HEK293 (cell line): Measurements from ENCODE around the gene MYLK4.

Experiments used
- CTCF ChIA-PET: fragments of 350-600 bp; formaldehyde crosslinking; extraction: SDS; loops from one replicate; lab custom pipeline; 2021; ENCODE audit warnings: antibody characterized with exemption; lab: Yijun Ruan, JAX
- POLR2A ChIA-PET: fragments of 300-600 bp; formaldehyde crosslinking; extraction: SDS; loops from one replicate; lab custom pipeline; 2020; ENCODE audit warnings: antibody characterized with exemption, inconsistent platforms; lab: Yijun Ruan, JAX
- H3K27ac ChIP-seq: fragments of 200-500 bp; sonication (Bioruptor generic); 2 replicates; pipeline ENCODE4 v1.5.1; 2014; ENCODE audit warnings: low read depth, low read length, control low read depth, inconsistent platforms; ENCODE audit errors: extremely low read depth
- H3K36me3 ChIP-seq, 2 experiments: fragments of 200-500 bp in 1 of 2; sonication (Bioruptor generic) in 1 of 2; 1 replicate in 1 of 2; 2 replicates in 1 of 2; pipeline ENCODE4 v1.5.1; 2014 to 2017; ENCODE audit warnings: inconsistent platforms in 2 of 2, low read length in 2 of 2; ENCODE audit not compliant: control insufficient read depth in 2 of 2, insufficient read depth in 1 of 2
- H3K4me1 ChIP-seq: fragments of 200-500 bp; sonication (Bioruptor generic); 2 replicates; pipeline ENCODE4 v1.5.1; 2014; ENCODE audit warnings: mild to moderate bottlenecking, low read length, inconsistent platforms; ENCODE audit not compliant: control insufficient read depth, insufficient read depth
- H3K4me3 ChIP-seq: 2 replicates; pipeline ENCODE4 v1.5.1; 2011; ENCODE audit warnings: low read depth, mild to moderate bottlenecking, control low read depth, low read length, moderate library complexity
- H3K9me3 ChIP-seq: fragments of 200-500 bp; sonication (Bioruptor generic); 2 replicates; pipeline ENCODE4 v1.5.1; 2014; ENCODE audit warnings: low read depth, low read length, inconsistent platforms; ENCODE audit not compliant: control insufficient read depth, insufficient read depth
- HOXC10 ChIP-seq: sonication (generic); formaldehyde crosslinking; IDR thresholded peaks from 2 replicates; pipeline ENCODE4 v1.8.1; 2023; ENCODE audit warnings: mild to moderate bottlenecking, missing genetic modification reagents
- KLF10 ChIP-seq: fragments of 450-650 bp; IDR thresholded peaks from 2 replicates; pipeline ENCODE4 v1.5.1; 2018; ENCODE audit warnings: missing biosample characterization, mild to moderate bottlenecking, missing genetic modification characterization
- ZBTB17 ChIP-seq: fragments of 450-650 bp; formaldehyde crosslinking; IDR thresholded peaks from 2 replicates; pipeline ENCODE4 v1.5.1; 2016; ENCODE audit warnings: missing biosample characterization, missing genetic modification characterization
- ZFHX2 ChIP-seq: fragments of 450-650 bp; formaldehyde crosslinking; conservative IDR thresholded peaks from 2 replicates; pipeline ENCODE4 v1.5.1; 2016; ENCODE audit warnings: missing biosample characterization, missing genetic modification characterization
- ZNF112 ChIP-seq: fragments of 450-650 bp; formaldehyde crosslinking; IDR thresholded peaks from 2 replicates; pipeline ENCODE4 v1.5.0; 2017; ENCODE audit warnings: missing biosample characterization, missing genetic modification characterization
- ZNF133 ChIP-seq: fragments of 450-650 bp; formaldehyde crosslinking; IDR thresholded peaks from 2 replicates; pipeline ENCODE4 v1.5.1; 2016; ENCODE audit warnings: missing biosample characterization, missing genetic modification characterization
- ZNF157 ChIP-seq: fragments of 450-650 bp; formaldehyde crosslinking; IDR thresholded peaks from 2 replicates; pipeline ENCODE4 v1.5.1; 2016; ENCODE audit warnings: missing biosample characterization, missing genetic modification characterization
- ZNF19 ChIP-seq: fragments of 450-650 bp; formaldehyde crosslinking; IDR thresholded peaks from 2 replicates; pipeline ENCODE4; 2016; ENCODE audit warnings: missing biosample characterization, missing genetic modification characterization, low read depth
- ZNF211 ChIP-seq: fragments of 450-650 bp; formaldehyde crosslinking; IDR thresholded peaks from 2 replicates; pipeline ENCODE4 v1.5.1; 2016; ENCODE audit warnings: low read depth, missing biosample characterization, missing genetic modification characterization
- ZNF239 ChIP-seq: fragments of 450-650 bp; formaldehyde crosslinking; IDR thresholded peaks from 2 replicates; pipeline ENCODE4 v1.5.1; 2016; ENCODE audit warnings: missing biosample characterization, missing genetic modification characterization
- ZNF24 ChIP-seq: fragments of 450-650 bp; formaldehyde crosslinking; IDR thresholded peaks from 2 replicates; pipeline ENCODE4 v1.5.1; 2016; ENCODE audit warnings: missing biosample characterization, missing genetic modification characterization
- ZNF311 ChIP-seq: fragments of 450-650 bp; formaldehyde crosslinking; IDR thresholded peaks from 2 replicates; pipeline ENCODE4 v1.5.1; 2017; ENCODE audit warnings: missing biosample characterization, missing genetic modification characterization, borderline replicate concordance
- ZNF366 ChIP-seq: fragments of 450-650 bp; formaldehyde crosslinking; conservative IDR thresholded peaks from 2 replicates; pipeline ENCODE4 v1.5.1; 2016; ENCODE audit warnings: missing biosample characterization, missing genetic modification characterization
- ZNF394 ChIP-seq: fragments of 450-650 bp; formaldehyde crosslinking; IDR thresholded peaks from 2 replicates; pipeline ENCODE4 v1.5.1; 2016; ENCODE audit warnings: missing biosample characterization, missing genetic modification characterization, mild to moderate bottlenecking, moderate library complexity, borderline replicate concordance
- ZNF433 ChIP-seq: fragments of 450-650 bp; formaldehyde crosslinking; IDR thresholded peaks from 2 replicates; pipeline ENCODE4 v1.5.1; 2016; ENCODE audit warnings: missing biosample characterization, missing genetic modification characterization, low read depth
- ZNF548 ChIP-seq: fragments of 450-650 bp; formaldehyde crosslinking; IDR thresholded peaks from 2 replicates; pipeline ENCODE4 v1.5.1; 2016; ENCODE audit warnings: missing biosample characterization, missing genetic modification characterization
- ZNF610 ChIP-seq: fragments of 450-650 bp; formaldehyde crosslinking; IDR thresholded peaks from 2 replicates; pipeline ENCODE4 v1.5.1; 2016; ENCODE audit warnings: missing biosample characterization, missing genetic modification characterization, borderline replicate concordance
- ZNF621 ChIP-seq: fragments of 450-650 bp; formaldehyde crosslinking; IDR thresholded peaks from 2 replicates; pipeline ENCODE4 v1.5.1; 2017; ENCODE audit warnings: missing biosample characterization, missing genetic modification characterization
- ZNF626 ChIP-seq: fragments of 450-650 bp; sonication (Bioruptor Pico); formaldehyde crosslinking; IDR thresholded peaks from 2 replicates; pipeline ENCODE4 v1.5.1; 2018; ENCODE audit warnings: missing biosample characterization, missing genetic modification characterization, inconsistent platforms
- ZNF658 ChIP-seq: fragments of 450-650 bp; formaldehyde crosslinking; IDR thresholded peaks from 2 replicates; pipeline ENCODE4; 2016; ENCODE audit warnings: missing biosample characterization, missing genetic modification characterization
- ZNF664 ChIP-seq: fragments of 450-650 bp; formaldehyde crosslinking; IDR thresholded peaks from 2 replicates; pipeline ENCODE4 v1.5.1; 2016; ENCODE audit warnings: missing biosample characterization, missing genetic modification characterization
- TF ChIP-seq, protein P1 (sequence below): fragments of 450-650 bp; formaldehyde crosslinking; IDR thresholded peaks from 2 replicates; pipeline ENCODE4 v1.5.1; 2016; ENCODE audit warnings: missing biosample characterization, missing genetic modification characterization
- TF ChIP-seq, protein P2 (sequence below): fragments of 450-650 bp; formaldehyde crosslinking; IDR thresholded peaks from 2 replicates; pipeline ENCODE4 v1.5.1; 2017; ENCODE audit warnings: missing biosample characterization, missing genetic modification characterization
- TF ChIP-seq, protein P3 (sequence below): fragments of 450-650 bp; formaldehyde crosslinking; IDR thresholded peaks from 2 replicates; pipeline ENCODE4 v1.5.1; 2016; ENCODE audit warnings: missing biosample characterization, missing genetic modification characterization
- TF ChIP-seq, protein P4 (sequence below): fragments of 450-650 bp; formaldehyde crosslinking; IDR thresholded peaks from 2 replicates; pipeline ENCODE4 v1.5.1; 2016; ENCODE audit warnings: missing biosample characterization, missing genetic modification characterization, low read depth

MYLK4 gene

DNA sequence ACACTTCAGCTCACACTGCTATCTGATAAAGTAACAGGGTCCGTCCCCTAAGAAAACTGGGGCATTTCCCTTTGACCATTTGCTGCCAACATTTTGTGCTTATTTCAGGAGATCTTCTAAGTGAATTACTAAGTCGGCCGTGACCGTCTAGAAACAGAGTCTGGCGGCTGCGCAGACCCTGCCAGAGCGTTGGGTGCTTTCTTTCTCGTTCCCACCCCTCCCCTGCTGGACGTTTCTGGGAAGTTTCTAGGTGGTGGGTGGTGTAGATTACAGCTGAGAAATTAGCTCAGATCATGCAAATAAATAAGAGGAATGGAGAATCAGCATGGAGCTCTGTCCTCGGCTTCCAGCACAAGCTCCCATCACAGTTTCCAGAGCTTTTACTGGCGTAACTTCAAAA is 128.1 kb downstream of the MYLK4 start:
- TF ChIP-seq ZNF621 (tag by site-specific recombination) = no peak
- no peak for TF ChIP-seq ZNF311 (tag by site-specific recombination)
- no peak for TF ChIP-seq ZNF157 (tag by site-specific recombination)
- TF ChIP-seq, protein P1, sequence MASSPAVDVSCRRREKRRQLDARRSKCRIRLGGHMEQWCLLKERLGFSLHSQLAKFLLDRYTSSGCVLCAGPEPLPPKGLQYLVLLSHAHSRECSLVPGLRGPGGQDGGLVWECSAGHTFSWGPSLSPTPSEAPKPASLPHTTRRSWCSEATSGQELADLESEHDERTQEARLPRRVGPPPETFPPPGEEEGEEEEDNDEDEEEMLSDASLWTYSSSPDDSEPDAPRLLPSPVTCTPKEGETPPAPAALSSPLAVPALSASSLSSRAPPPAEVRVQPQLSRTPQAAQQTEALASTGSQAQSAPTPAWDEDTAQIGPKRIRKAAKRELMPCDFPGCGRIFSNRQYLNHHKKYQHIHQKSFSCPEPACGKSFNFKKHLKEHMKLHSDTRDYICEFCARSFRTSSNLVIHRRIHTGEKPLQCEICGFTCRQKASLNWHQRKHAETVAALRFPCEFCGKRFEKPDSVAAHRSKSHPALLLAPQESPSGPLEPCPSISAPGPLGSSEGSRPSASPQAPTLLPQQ (tag by site-specific recombination) = no peak
- no peak for TF ChIP-seq ZNF658 (tag by site-specific recombination)
- no peak for TF ChIP-seq ZBTB17 (tag by site-specific recombination)
- no peak for TF ChIP-seq ZNF610 (tag by site-specific recombination)
- no peak for TF ChIP-seq HOXC10 (CRISPR knock-in tag)
- TF ChIP-seq, protein P2, sequence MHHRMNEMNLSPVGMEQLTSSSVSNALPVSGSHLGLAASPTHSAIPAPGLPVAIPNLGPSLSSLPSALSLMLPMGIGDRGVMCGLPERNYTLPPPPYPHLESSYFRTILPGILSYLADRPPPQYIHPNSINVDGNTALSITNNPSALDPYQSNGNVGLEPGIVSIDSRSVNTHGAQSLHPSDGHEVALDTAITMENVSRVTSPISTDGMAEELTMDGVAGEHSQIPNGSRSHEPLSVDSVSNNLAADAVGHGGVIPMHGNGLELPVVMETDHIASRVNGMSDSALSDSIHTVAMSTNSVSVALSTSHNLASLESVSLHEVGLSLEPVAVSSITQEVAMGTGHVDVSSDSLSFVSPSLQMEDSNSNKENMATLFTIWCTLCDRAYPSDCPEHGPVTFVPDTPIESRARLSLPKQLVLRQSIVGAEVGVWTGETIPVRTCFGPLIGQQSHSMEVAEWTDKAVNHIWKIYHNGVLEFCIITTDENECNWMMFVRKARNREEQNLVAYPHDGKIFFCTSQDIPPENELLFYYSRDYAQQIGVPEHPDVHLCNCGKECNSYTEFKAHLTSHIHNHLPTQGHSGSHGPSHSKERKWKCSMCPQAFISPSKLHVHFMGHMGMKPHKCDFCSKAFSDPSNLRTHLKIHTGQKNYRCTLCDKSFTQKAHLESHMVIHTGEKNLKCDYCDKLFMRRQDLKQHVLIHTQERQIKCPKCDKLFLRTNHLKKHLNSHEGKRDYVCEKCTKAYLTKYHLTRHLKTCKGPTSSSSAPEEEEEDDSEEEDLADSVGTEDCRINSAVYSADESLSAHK = no peak
- TF ChIP-seq, protein P3, sequence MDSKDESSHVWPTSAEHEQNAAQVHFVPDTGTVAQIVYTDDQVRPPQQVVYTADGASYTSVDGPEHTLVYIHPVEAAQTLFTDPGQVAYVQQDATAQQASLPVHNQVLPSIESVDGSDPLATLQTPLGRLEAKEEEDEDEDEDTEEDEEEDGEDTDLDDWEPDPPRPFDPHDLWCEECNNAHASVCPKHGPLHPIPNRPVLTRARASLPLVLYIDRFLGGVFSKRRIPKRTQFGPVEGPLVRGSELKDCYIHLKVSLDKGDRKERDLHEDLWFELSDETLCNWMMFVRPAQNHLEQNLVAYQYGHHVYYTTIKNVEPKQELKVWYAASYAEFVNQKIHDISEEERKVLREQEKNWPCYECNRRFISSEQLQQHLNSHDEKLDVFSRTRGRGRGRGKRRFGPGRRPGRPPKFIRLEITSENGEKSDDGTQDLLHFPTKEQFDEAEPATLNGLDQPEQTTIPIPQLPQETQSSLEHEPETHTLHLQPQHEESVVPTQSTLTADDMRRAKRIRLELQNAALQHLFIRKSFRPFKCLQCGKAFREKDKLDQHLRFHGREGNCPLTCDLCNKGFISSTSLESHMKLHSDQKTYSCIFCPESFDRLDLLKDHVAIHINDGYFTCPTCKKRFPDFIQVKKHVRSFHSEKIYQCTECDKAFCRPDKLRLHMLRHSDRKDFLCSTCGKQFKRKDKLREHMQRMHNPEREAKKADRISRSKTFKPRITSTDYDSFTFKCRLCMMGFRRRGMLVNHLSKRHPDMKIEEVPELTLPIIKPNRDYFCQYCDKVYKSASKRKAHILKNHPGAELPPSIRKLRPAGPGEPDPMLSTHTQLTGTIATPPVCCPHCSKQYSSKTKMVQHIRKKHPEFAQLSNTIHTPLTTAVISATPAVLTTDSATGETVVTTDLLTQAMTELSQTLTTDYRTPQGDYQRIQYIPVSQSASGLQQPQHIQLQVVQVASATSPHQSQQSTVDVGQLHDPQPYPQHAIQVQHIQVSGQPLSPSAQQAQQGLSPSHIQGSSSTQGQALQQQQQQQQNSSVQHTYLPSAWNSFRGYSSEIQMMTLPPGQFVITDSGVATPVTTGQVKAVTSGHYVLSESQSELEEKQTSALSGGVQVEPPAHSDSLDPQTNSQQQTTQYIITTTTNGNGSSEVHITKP (tag by site-specific recombination) = no peak
- TF ChIP-seq ZNF211 (tag by site-specific recombination) = no peak
- no peak for TF ChIP-seq ZNF133
- Histone ChIP-seq H3K4me1 (peaks cover 5% of the 10 kb centered on the region; the same call in 1 of the 2 replicates), H3K27ac (no peak overlapping the region), H3K9me3 (no peaks in the 10 kb centered on the region), H3K4me3 (no peak overlapping the region), H3K36me3 (no peaks in the 10 kb centered on the region)
- ChIA-PET POLR2A (no interaction called here), CTCF (interaction anchor here (1.9 kb wide), 1 partner anchor 11 kb away, joined by 7 read pairs; no protein-coding TSS in a partner anchor)

DNA sequence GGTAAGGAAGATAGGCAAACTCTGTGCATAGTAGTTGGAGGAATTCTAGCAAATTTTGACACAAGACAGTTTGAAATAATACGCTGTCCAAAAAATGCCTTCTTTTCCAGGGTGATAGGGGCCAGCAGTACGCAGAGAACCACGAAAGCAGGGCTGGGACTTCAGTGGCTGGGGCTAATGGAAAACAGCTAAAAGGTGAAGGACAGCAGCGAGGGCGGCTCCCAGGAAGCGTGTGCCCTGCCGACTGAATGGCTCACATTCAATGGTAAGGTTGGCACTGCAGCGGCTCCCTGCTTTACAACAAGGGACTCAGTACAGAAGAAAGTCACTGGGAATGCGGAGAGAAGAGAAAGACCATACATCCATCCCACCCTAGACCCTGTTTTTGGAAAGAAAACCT is 131.1 kb downstream of the MYLK4 start:
- Histone ChIP-seq H3K4me3 (no peak overlapping the region), H3K4me1 (no peaks in the 10 kb centered on the region), H3K27ac (no peak overlapping the region), H3K36me3 (no peaks in the 10 kb centered on the region), H3K9me3 (no peaks in the 10 kb centered on the region)
- ChIA-PET CTCF (no interaction called here), POLR2A (no interaction called here)
- TF ChIP-seq ZBTB17 (tag by site-specific recombination) = no peak
- no peak for TF ChIP-seq ZNF548 (tag by site-specific recombination)
- TF ChIP-seq, protein P4, sequence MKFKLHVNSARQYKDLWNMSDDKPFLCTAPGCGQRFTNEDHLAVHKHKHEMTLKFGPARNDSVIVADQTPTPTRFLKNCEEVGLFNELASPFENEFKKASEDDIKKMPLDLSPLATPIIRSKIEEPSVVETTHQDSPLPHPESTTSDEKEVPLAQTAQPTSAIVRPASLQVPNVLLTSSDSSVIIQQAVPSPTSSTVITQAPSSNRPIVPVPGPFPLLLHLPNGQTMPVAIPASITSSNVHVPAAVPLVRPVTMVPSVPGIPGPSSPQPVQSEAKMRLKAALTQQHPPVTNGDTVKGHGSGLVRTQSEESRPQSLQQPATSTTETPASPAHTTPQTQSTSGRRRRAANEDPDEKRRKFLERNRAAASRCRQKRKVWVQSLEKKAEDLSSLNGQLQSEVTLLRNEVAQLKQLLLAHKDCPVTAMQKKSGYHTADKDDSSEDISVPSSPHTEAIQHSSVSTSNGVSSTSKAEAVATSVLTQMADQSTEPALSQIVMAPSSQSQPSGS (tag by site-specific recombination) = no peak
- no peak for TF ChIP-seq ZNF112 (tag by site-specific recombination)
- no peak for TF ChIP-seq KLF10 (tag by site-specific recombination)
- TF ChIP-seq ZNF626 (tag by site-specific recombination) = no peak
- TF ChIP-seq ZNF24 (tag by site-specific recombination) = no peak
- no peak for TF ChIP-seq ZNF433
- no peak for TF ChIP-seq ZNF239
- no peak for TF ChIP-seq ZNF394
- no peak for TF ChIP-seq ZNF19 (tag by site-specific recombination)
- TF ChIP-seq ZFHX2 (tag by site-specific recombination) = no peak
- no peak for TF ChIP-seq ZNF664
- no peak for TF ChIP-seq ZNF366
